Type B pancreatic cell (in vitro differentiated cells): ENCODE measurements around the gene AK5. TPM values are rescaled to one million over a fixed set of nuclear protein-coding genes. Genes with fewer than 3 reads are reported as not detected.
"Not testable (repeated sequence)": the region's sequence is repeated elsewhere in the genome, so short reads cannot be mapped to it uniquely, and the experiment has no call there.

Source experiments
- DNase-seq: peaks from one replicate; pipeline ENCODE4 v3.0.0; 2021; ENCODE audit warnings: mixed read lengths; ENCODE audit not compliant: unreplicated experiment; ENCODE audit errors: extremely low spot score
- H3K27ac Mint-ChIP-seq: 2 replicates; pipeline ENCODE4 v1.8.0; 2021; ENCODE audit warnings: mild to moderate bottlenecking, mixed read lengths
- H3K27me3 Mint-ChIP-seq: 2 replicates; pipeline ENCODE4 v1.8.0; 2021; ENCODE audit warnings: mixed read lengths
- H3K36me3 Mint-ChIP-seq: 2 replicates; pipeline ENCODE4 v1.8.0; 2021; ENCODE audit warnings: mixed read lengths
- H3K4me1 Mint-ChIP-seq: one replicate; pipeline ENCODE4 v1.8.0; 2021; ENCODE audit warnings: mixed read lengths; ENCODE audit not compliant: unreplicated experiment
- H3K4me3 Mint-ChIP-seq: 2 replicates; pipeline ENCODE4 v1.8.0; 2021; ENCODE audit warnings: mild to moderate bottlenecking, mixed read lengths
- H3K9me3 Mint-ChIP-seq: 2 replicates; pipeline ENCODE4 v1.8.0; 2021; ENCODE audit warnings: mixed read lengths
- CTCF ChIP-seq: fragments of 200-600 bp; sonication (generic); conservative IDR thresholded peaks from 2 replicates; pipeline ENCODE4 v1.5.0; 2021; ENCODE audit warnings: antibody characterized with exemption, mild to moderate bottlenecking
- total RNA-seq: library from RNA; stranded (reverse); gene quantifications from 2 replicates; pipeline ENCODE4 v1.2.1, GENCODE V29; 2021; ENCODE audit warnings: low replicate concordance

The AK5 gene
- total RNA-seq, 1 donor from 2014 or later: 1.0 TPM

- Mint-ChIP-seq H3K4me1 (peaks cover 14% of the 10 kb centered on the region), H3K27me3 (no peaks in the 10 kb centered on the region), H3K27ac (no peak overlapping the region), H3K4me3 (no peak overlapping the region), H3K36me3 (no peaks in the 10 kb centered on the region), H3K9me3 (no peaks in the 10 kb centered on the region)
- DNase-seq: no peak
- no peak for TF ChIP-seq CTCF
Observed at GRCh38 chr1:77511440-77511840, 229.6 kb downstream of the AK5 start.

- H3K4me1 Mint-ChIP-seq: peaks cover 14% of the 10 kb centered on the region
Observed at GRCh38 chr1:77512650-77513049, 230.8 kb downstream of the AK5 start.

GRCh38 chr1:77513839-77514763 lies 232.3 kb downstream of the AK5 start:
- Mint-ChIP-seq H3K27ac (peak overlapping the region; percentile 54), H3K4me1 (peaks cover 14% of the 10 kb centered on the region), H3K9me3 (no peaks in the 10 kb centered on the region), H3K4me3 (no peak overlapping the region), H3K27me3 (no peaks in the 10 kb centered on the region), H3K36me3 (no peaks in the 10 kb centered on the region)
- no peak for DNase-seq
- TF ChIP-seq CTCF: no peak

More at GRCh38 chr1:77512650-77513049, 230.8 kb downstream of the AK5 start:
- H3K36me3 Mint-ChIP-seq, H3K27me3 Mint-ChIP-seq, H3K27ac Mint-ChIP-seq, H3K4me3 Mint-ChIP-seq, DNase-seq, H3K9me3 Mint-ChIP-seq: not testable (repeated sequence)

GRCh38 chr1:77514921-77515776 lies 233.3 kb downstream of the AK5 start:
- DNase-seq: no peak
- Mint-ChIP-seq H3K4me3 (no peak overlapping the region), H3K4me1 (peaks cover 14% of the 10 kb centered on the region), H3K36me3 (no peaks in the 10 kb centered on the region), H3K27ac (peak overlapping the region; percentile 54), H3K27me3 (no peaks in the 10 kb centered on the region), H3K9me3 (no peaks in the 10 kb centered on the region)
- no peak for TF ChIP-seq CTCF

GRCh38 chr1:77516106-77516505 lies 234.3 kb downstream of the AK5 start:
- H3K27me3 Mint-ChIP-seq: no peaks in the 10 kb centered on the region
- TF ChIP-seq CTCF: no peak
- no peaks in the 10 kb centered on the region for H3K36me3 Mint-ChIP-seq
- no peaks in the 10 kb centered on the region for H3K9me3 Mint-ChIP-seq
- no peak overlapping the region for H3K27ac Mint-ChIP-seq
- no peak for DNase-seq
- peaks cover 14% of the 10 kb centered on the region for H3K4me1 Mint-ChIP-seq
- H3K4me3 Mint-ChIP-seq: no peak overlapping the region

- H3K27me3 Mint-ChIP-seq: no peaks in the 10 kb centered on the region
- H3K36me3 Mint-ChIP-seq: no peaks in the 10 kb centered on the region
- H3K9me3 Mint-ChIP-seq: no peaks in the 10 kb centered on the region
- TF ChIP-seq CTCF: no peak
- no peak overlapping the region for H3K27ac Mint-ChIP-seq
- no peak for DNase-seq
- no peaks in the 10 kb centered on the region for H3K4me1 Mint-ChIP-seq
- no peak overlapping the region for H3K4me3 Mint-ChIP-seq
Observed at GRCh38 chr1:77524038-77524437, 242.2 kb downstream of the AK5 start.

GRCh38 chr1:77531149-77531548 lies 249.3 kb downstream of the AK5 start:
- not testable (repeated sequence) for H3K27ac Mint-ChIP-seq, H3K4me3 Mint-ChIP-seq, H3K4me1 Mint-ChIP-seq, H3K36me3 Mint-ChIP-seq, DNase-seq, H3K27me3 Mint-ChIP-seq, H3K9me3 Mint-ChIP-seq

GRCh38 chr1:77531596-77532280 lies 249.9 kb downstream of the AK5 start:
- H3K36me3 Mint-ChIP-seq, H3K27me3 Mint-ChIP-seq: not testable (repeated sequence)

More at GRCh38 chr1:77531596-77532280, 249.9 kb downstream of the AK5 start:
- not testable (repeated sequence) for H3K4me1 Mint-ChIP-seq, H3K27ac Mint-ChIP-seq, DNase-seq, H3K9me3 Mint-ChIP-seq, H3K4me3 Mint-ChIP-seq
